ENCODE results near the gene VWA3B.

DNA sequence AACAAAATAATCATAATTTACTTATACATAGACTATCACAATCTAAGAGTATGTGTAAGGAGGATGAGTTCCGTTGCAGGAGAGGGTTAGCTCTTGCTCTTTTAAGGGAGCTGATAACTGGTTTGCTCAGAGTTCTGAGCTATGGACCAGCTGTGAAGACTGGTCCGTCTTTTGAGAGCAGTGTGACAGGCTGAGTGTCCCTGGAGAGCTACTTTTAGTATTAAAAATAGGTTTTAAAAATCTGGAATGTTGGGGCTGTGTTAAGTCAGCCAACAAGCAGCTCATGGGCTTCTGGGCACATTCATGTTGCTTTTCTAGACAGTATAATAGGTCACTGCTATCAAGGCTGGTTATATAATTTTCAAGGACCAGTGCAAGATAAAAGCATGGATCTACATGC lies 49.8 kb upstream of the VWA3B start:
- TF ChIP-seq EZH2 (optimal IDR thresholded peaks at IDR 0.05; ENCODE audit: low read depth, low read length) (no peak), CTCF (IDR thresholded peaks at IDR 0.05; ENCODE audit: low read length) (no peak), EZH2phosphoT487 (IDR thresholded peaks at IDR 0.05; ENCODE audit: low read length) (no peak)

All from MM.1S (cell line).